HL-60 (cell line): ENCODE data around the gene SHISAL2B.

Source experiments
- CTCF ChIP-seq: IDR thresholded peaks from one replicate; pipeline ENCODE4 v1.5.1; 2011; ENCODE audit warnings: low read length, control low read depth, inconsistent platforms; ENCODE audit not compliant: insufficient read depth
- GABPA ChIP-seq: IDR thresholded peaks from 2 replicates; pipeline ENCODE4 v1.6.1; 2012; ENCODE audit warnings: low read depth
- POLR2AphosphoS5 ChIP-seq: IDR thresholded peaks from 2 replicates; pipeline ENCODE4 v1.6.1; 2012; ENCODE audit warnings: low read depth
- REST ChIP-seq: IDR thresholded peaks from 2 replicates; pipeline ENCODE4 v1.6.1; 2012; ENCODE audit warnings: low read depth; ENCODE audit not compliant: insufficient replicate concordance

GRCh38 chr5:64682608-64683007, 7.7 kb upstream of the SHISAL2B start:
- TF ChIP-seq CTCF (no peak), POLR2AphosphoS5 (no peak), REST (no peak), GABPA (no peak)
